Tibial nerve (tissue), 4 donors: ENCODE measurements around the gene SIRT3. TPM values are rescaled to one million over a fixed set of nuclear protein-coding genes. Genes with fewer than 3 reads are reported as not detected.

Experiments used
- DNase-seq, 2 donors: peaks; one replicate each; pipeline ENCODE4 v3.0.0-alpha.2; 2019; ENCODE audit warnings: low spot score in 2 of 2
- H3K27ac ChIP-seq, 4 donors: fragments of 200-600 bp; sonication (generic) in 3 of 4; one replicate each; pipeline ENCODE4 v1.5.1; 2017 to 2019; ENCODE audit warnings: mild to moderate bottlenecking in 1 of 4
- H3K27me3 ChIP-seq, 2 donors: fragments of 200-600 bp; sonication (generic) in 1 of 2; one replicate each; pipeline versions ENCODE4 v1.5.1 to v1.6.0; 2017 to 2019
- H3K36me3 ChIP-seq, 3 donors: fragments of 200-600 bp; sonication (generic); one replicate each; pipeline ENCODE4 v1.5.1; 2018 to 2019
- H3K4me1 ChIP-seq, 4 donors: fragments of 200-600 bp; sonication (generic) in 3 of 4; one replicate each; pipeline ENCODE4 v1.5.1; 2017 to 2019
- H3K4me3 ChIP-seq, 4 donors: fragments of 200-600 bp; sonication (generic) in 3 of 4; one replicate each; pipeline ENCODE4 v1.5.1; 2017 to 2019; ENCODE audit warnings: mild to moderate bottlenecking in 1 of 4, moderate library complexity in 1 of 4
- H3K9me3 ChIP-seq, 4 donors: fragments of 200-600 bp; sonication (generic) in 3 of 4; one replicate each; pipeline ENCODE4 v1.5.1; 2017 to 2019
- CTCF ChIP-seq, 5 experiments: fragments of 200-600 bp in 3 of 5; fragments of 450-650 bp in 2 of 5; sonication (generic) in 3 of 5; IDR thresholded peaks; one replicate each; pipeline ENCODE4 v1.5.1; 2016 to 2019; ENCODE audit warnings: antibody characterized with exemption in 5 of 5, mild to moderate bottlenecking in 3 of 5, moderate library complexity in 2 of 5
- EP300 ChIP-seq, 2 donors: sonication (generic); formaldehyde crosslinking; IDR thresholded peaks; one replicate each; pipeline ENCODE4 v1.6.1; 2017; ENCODE audit warnings: antibody characterized with exemption in 2 of 2, mild to moderate bottlenecking in 1 of 2
- POLR2A ChIP-seq, 2 donors: fragments of 450-650 bp; IDR thresholded peaks; one replicate each; pipeline ENCODE4 v1.6.1; 2017; ENCODE audit warnings: antibody characterized with exemption in 2 of 2, mild to moderate bottlenecking in 2 of 2, moderate library complexity in 2 of 2
- WGBS, 2 donors: methylation state at CpG; one replicate each; pipeline ENCODE4 v1.1.5; 2018; 5-methylcytosine and 5-hydroxymethylcytosine counted together
- total RNA-seq, 4 donors: library from RNA; depleted of rRNA; stranded (reverse); fragments of >200 nt; gene quantifications; one replicate each; pipeline ENCODE4 v1.1.0, GENCODE V29; 2016

Gene SIRT3
- total RNA-seq, 4 donors from 2014 or later, result 14.9 to 23.4 (median 17.5) TPM

GRCh38 chr11:207863-208180 lies 28.3 kb downstream of the SIRT3 start:
- DNase-seq, result no peak
- peaks cover 7 to 62% (median 21%) of the 10 kb centered on the region in 3 donors for H3K36me3 ChIP-seq
- H3K9me3 ChIP-seq, result no peaks in the 10 kb centered on the region
- TF ChIP-seq CTCF (IDR thresholded peaks at IDR 0.05) (no peak), POLR2A (IDR thresholded peaks at IDR 0.05) (no peak), EP300 (IDR thresholded peaks at IDR 0.05) (no peak)
- H3K27ac ChIP-seq, result peak overlapping the region; percentile 98 to 100 (median 99)
- peaks cover 14 to 62% (median 28%) of the 10 kb centered on the region in 4 donors for H3K4me1 ChIP-seq
- H3K27me3 ChIP-seq, result no peaks in the 10 kb centered on the region
- 0% methylated on average over 11 to 27 of the region's 27 CpGs for WGBS, 2 donors
- peak overlapping the region; percentile 80 to 99 (median 91) for H3K4me3 ChIP-seq

- peak within 1 kb of the TSS; percentile 98 to 100 (median 99) for H3K27ac ChIP-seq
- H3K4me1 ChIP-seq, result peaks cover 14 to 66% (median 28%) of the 10 kb centered on the region in 4 donors
- WGBS, 2 donors, result 0 to 1% methylated on average over 16 to 18 of the region's 63 CpGs
- TF ChIP-seq CTCF (IDR thresholded peaks at IDR 0.05) (peak in 1 of 5 experiments; percentile 44), EP300 (IDR thresholded peaks at IDR 0.05) (peak; percentile 94 to 95), POLR2A (IDR thresholded peaks at IDR 0.05) (peak; percentile 87 to 95)
- peaks cover 7 to 62% (median 16%) of the 10 kb centered on the region in 3 donors for H3K36me3 ChIP-seq
- no peaks in the 10 kb centered on the region for H3K9me3 ChIP-seq
- peak within 1 kb of the TSS; percentile 80 to 99 (median 91) for H3K4me3 ChIP-seq
- no peaks in the 10 kb centered on the region for H3K27me3 ChIP-seq
- DNase-seq, result peak; percentile 95 to 96
Measured at GRCh38 chr11:207208-207862, 28.8 kb downstream of the SIRT3 start, which contains the start of the genes BET1L and RIC8A. Gene BET1L (minus strand): TSS chr11:207399. CDS start chr11:207321, 78 bp downstream. Gene RIC8A (plus strand): TSS chr11:207708. CDS start chr11:208855, 1,147 bp downstream.

- Histone ChIP-seq H3K9me3 (no peaks in the 10 kb centered on the region), H3K27ac (peak overlapping the region; percentile 98 to 100 (median 99)), H3K4me1 (peaks cover 14 to 68% (median 28%) of the 10 kb centered on the region in 4 donors), H3K27me3 (no peaks in the 10 kb centered on the region), H3K36me3 (peaks cover 4 to 60% (median 10%) of the 10 kb centered on the region in 3 donors), H3K4me3 (peak overlapping the region; percentile 80 to 99 (median 91))
- TF ChIP-seq POLR2A (IDR thresholded peaks at IDR 0.05) (no peak), CTCF (IDR thresholded peaks at IDR 0.05) (no peak), EP300 (IDR thresholded peaks at IDR 0.05) (no peak)
- 3 to 5% methylated on average over 18 to 21 of the region's 39 CpGs for WGBS, 2 donors
- DNase-seq, result no peak
Measured at GRCh38 chr11:206526-207207, 29.5 kb downstream of the SIRT3 start.

- no peaks in the 10 kb centered on the region for H3K9me3 ChIP-seq
- 72 to 74% methylated on average over 6 to 7 of the region's 7 CpGs for WGBS, 2 donors
- peaks cover 0 to 60% (median 6%) of the 10 kb centered on the region in 3 donors for H3K36me3 ChIP-seq
- DNase-seq, result no peak
- TF ChIP-seq CTCF (IDR thresholded peaks at IDR 0.05) (no peak), EP300 (IDR thresholded peaks at IDR 0.05) (no peak), POLR2A (IDR thresholded peaks at IDR 0.05) (no peak)
- peak overlapping the region in 3 of 4 donors; percentile 98 to 100 (median 99) for H3K27ac ChIP-seq
- peaks cover 14 to 63% (median 28%) of the 10 kb centered on the region in 4 donors for H3K4me1 ChIP-seq
- H3K27me3 ChIP-seq, result no peaks in the 10 kb centered on the region
- H3K4me3 ChIP-seq, result peak overlapping the region; percentile 80 to 99 (median 91)
Measured at GRCh38 chr11:206002-206384, 30.1 kb downstream of the SIRT3 start.
